Bone marrow (tissue), 2 donors: Measurements from ENCODE around the gene PNMA6F.

Experiments used
- DNase-seq, 2 donors: peaks; one replicate each; lab custom pipeline; 2025; lab: John Stamatoyannopoulos, UW

Gene PNMA6F

GRCh38 chrX:153321381-153322124, at the start of gene PNMA6F:
Gene PNMA6F (minus strand): TSS chrX:153321767. CDS start chrX:153320674, 1,093 bp downstream.
- DNase-seq: no peak

GRCh38 chrX:153371256-153371655, 49.7 kb upstream of the PNMA6F start:
- no peak for DNase-seq

- no peak for DNase-seq
These were observed 48.9 kb upstream of the PNMA6F start for GRCh38 chrX:153370293-153371055.

- DNase-seq: no peak
These were observed 45.4 kb upstream of the PNMA6F start for GRCh38 chrX:153366878-153367538.

GRCh38 chrX:153366119-153366518, 44.6 kb upstream of the PNMA6F start:
- DNase-seq: no peak

- DNase-seq: no peak
These were observed 44.1 kb upstream of the PNMA6F start for GRCh38 chrX:153365670-153366069.

GRCh38 chrX:153361781-153362397, 40.3 kb upstream of the PNMA6F start:
- DNase-seq: no peak

- DNase-seq: no peak
These were observed 36.3 kb upstream of the PNMA6F start for GRCh38 chrX:153357877-153358276.

- no peak for DNase-seq
These were observed 31.8 kb upstream of the PNMA6F start for GRCh38 chrX:153353416-153353815.

- no peak for DNase-seq
These were observed 31.3 kb upstream of the PNMA6F start for GRCh38 chrX:153352858-153353257.

GRCh38 chrX:153351981-153352380, 30.4 kb upstream of the PNMA6F start:
- no peak for DNase-seq

- no peak for DNase-seq
These were observed 28.4 kb upstream of the PNMA6F start for GRCh38 chrX:153349952-153350351.

- no peak for DNase-seq
These were observed 26.9 kb upstream of the PNMA6F start for GRCh38 chrX:153348421-153348820.

- DNase-seq: no peak
These were observed 26.0 kb upstream of the PNMA6F start for GRCh38 chrX:153347530-153347929.

- no peak for DNase-seq
These were observed 22.1 kb upstream of the PNMA6F start for GRCh38 chrX:153343674-153344073.

GRCh38 chrX:153342762-153343558, 21.4 kb upstream of the PNMA6F start:
- DNase-seq: no peak

- DNase-seq: no peak
These were observed 18.5 kb upstream of the PNMA6F start for GRCh38 chrX:153340111-153340510.

GRCh38 chrX:153339662-153340061, 18.1 kb upstream of the PNMA6F start:
- no peak for DNase-seq

GRCh38 chrX:153338836-153339235, 17.3 kb upstream of the PNMA6F start:
- DNase-seq: no peak

GRCh38 chrX:153336988-153337387, 15.4 kb upstream of the PNMA6F start:
- DNase-seq: no peak

GRCh38 chrX:153336121-153336894, 14.7 kb upstream of the PNMA6F start:
- DNase-seq: no peak
